ENCODE results near the gene PTPN11. TPM values are rescaled to one million over a fixed set of nuclear protein-coding genes. Genes with fewer than 3 reads are reported as not detected.
"Not testable (repeated sequence)": the region's sequence is repeated elsewhere in the genome, so short reads cannot be mapped to it uniquely, and the experiment has no call there.

PTPN11 gene
- total and polyA plus RNA-seq, 10 of the 15 experiments (the other 5 are each of a cell fraction or from before 2014, with no cell fraction given) = 14.6 to 85.2 (median 58.6) TPM

DNA sequence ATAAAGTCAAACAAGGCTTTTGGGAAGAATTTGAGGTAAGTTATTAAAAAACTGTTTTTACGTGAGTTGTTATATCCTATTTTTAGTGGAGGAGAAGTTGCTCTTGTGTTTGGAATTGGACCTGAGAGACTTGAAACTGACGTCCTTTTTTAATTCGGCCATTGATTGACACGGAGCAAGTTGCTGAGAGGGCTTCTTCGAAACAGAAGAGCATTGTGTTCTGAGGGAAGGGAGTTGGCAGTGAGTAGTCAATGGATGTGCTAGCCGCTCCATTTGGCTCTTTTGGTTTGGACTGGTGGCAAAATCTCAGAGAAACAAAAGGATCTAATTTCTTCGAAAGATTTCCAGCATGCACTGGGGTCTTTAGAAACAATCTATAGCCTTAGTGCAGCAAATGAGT, 37.3 kb downstream of the PTPN11 start:
- no peak overlapping the region for H3K4me3 ChIP-seq
- in situ Hi-C loops (cut with MboI) (no loop called here), intact Hi-C loops (cut with micrococcal nuclease; ENCODE audit: unreplicated experiment) (no loop called here)
- WGBS (ENCODE audit: insufficient coverage, insufficient replicate concordance, low lambda C conversion rate, missing lambda C conversion rate) = 98% methylated on average over 7 of the region's 7 CpGs
- H3K4me1 ChIP-seq (ENCODE audit: control insufficient read depth, insufficient read depth, low read length) = no peaks in the 10 kb centered on the region
- ATAC-seq = no peak
- H3K9me3 ChIP-seq (replicated peaks; ENCODE audit: control insufficient read depth, insufficient read depth, low read length) = no peaks in the 10 kb centered on the region
- ChIA-PET POLR2A (interaction anchor here (0.7 kb wide), 1 partner anchor 528 kb away, joined by 5 read pairs; no protein-coding TSS in a partner anchor), RAD21 (ENCODE audit: unreplicated experiment) (no interaction called here), CTCF (no interaction called here), SMC1A (ENCODE audit: uncharacterized antibody, unreplicated experiment) (no interaction called here)
- TF ChIP-seq, protein P1, sequence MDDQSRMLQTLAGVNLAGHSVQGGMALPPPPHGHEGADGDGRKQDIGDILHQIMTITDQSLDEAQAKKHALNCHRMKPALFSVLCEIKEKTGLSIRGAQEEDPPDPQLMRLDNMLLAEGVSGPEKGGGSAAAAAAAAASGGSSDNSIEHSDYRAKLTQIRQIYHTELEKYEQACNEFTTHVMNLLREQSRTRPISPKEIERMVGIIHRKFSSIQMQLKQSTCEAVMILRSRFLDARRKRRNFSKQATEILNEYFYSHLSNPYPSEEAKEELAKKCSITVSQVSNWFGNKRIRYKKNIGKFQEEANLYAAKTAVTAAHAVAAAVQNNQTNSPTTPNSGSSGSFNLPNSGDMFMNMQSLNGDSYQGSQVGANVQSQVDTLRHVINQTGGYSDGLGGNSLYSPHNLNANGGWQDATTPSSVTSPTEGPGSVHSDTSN (IDR thresholded peaks at IDR 0.05; ENCODE audit: insufficient replicate concordance, low read depth, low read length) = no peak
- TF ChIP-seq KAT2A (conservative IDR thresholded peaks at IDR 0.05; ENCODE audit: control insufficient read depth, low read depth, low read length) = no peak
- no peak for TF ChIP-seq ZZZ3 (IDR thresholded peaks at IDR 0.05; ENCODE audit: control insufficient read depth, insufficient read length, low read depth)
- TF ChIP-seq, protein P2, sequence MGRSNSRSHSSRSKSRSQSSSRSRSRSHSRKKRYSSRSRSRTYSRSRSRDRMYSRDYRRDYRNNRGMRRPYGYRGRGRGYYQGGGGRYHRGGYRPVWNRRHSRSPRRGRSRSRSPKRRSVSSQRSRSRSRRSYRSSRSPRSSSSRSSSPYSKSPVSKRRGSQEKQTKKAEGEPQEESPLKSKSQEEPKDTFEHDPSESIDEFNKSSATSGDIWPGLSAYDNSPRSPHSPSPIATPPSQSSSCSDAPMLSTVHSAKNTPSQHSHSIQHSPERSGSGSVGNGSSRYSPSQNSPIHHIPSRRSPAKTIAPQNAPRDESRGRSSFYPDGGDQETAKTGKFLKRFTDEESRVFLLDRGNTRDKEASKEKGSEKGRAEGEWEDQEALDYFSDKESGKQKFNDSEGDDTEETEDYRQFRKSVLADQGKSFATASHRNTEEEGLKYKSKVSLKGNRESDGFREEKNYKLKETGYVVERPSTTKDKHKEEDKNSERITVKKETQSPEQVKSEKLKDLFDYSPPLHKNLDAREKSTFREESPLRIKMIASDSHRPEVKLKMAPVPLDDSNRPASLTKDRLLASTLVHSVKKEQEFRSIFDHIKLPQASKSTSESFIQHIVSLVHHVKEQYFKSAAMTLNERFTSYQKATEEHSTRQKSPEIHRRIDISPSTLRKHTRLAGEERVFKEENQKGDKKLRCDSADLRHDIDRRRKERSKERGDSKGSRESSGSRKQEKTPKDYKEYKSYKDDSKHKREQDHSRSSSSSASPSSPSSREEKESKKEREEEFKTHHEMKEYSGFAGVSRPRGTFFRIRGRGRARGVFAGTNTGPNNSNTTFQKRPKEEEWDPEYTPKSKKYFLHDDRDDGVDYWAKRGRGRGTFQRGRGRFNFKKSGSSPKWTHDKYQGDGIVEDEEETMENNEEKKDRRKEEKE (IDR thresholded peaks at IDR 0.05) = no peak
- TF ChIP-seq EP300 (IDR thresholded peaks at IDR 0.05; ENCODE audit: borderline replicate concordance in 1 of 2, control insufficient read depth in 1 of 2, low read depth in 2 of 2, low read length in 2 of 2) = no peak
- no peak for TF ChIP-seq ZNF217 (IDR thresholded peaks at IDR 0.05)
- TF ChIP-seq BRCA1 (IDR thresholded peaks at IDR 0.05; ENCODE audit: low read depth, low read length) = no peak
- no peak for TF ChIP-seq SMAD1 (IDR thresholded peaks at IDR 0.05; ENCODE audit: low read depth, partially characterized antibody)
- no peak for TF ChIP-seq FOXM1 (IDR thresholded peaks at IDR 0.05; ENCODE audit: low read depth, low read length)
- no peak for TF ChIP-seq DPF2 (IDR thresholded peaks at IDR 0.05)
- TF ChIP-seq NFIC (IDR thresholded peaks at IDR 0.05; ENCODE audit: low read depth, low read length) = no peak
- no peak for TF ChIP-seq RAD51 (IDR thresholded peaks at IDR 0.05)
- no peak for TF ChIP-seq MEF2B (IDR thresholded peaks at IDR 0.05; ENCODE audit: partially characterized antibody, poor library complexity, severe bottlenecking)
- BruUV-seq (replicated peaks) = no TSS peak
- no peak overlapping the region for H3K9ac ChIP-seq (ENCODE audit: control insufficient read depth, insufficient read depth, low read length)
- no peaks in the 10 kb centered on the region for H4K20me1 ChIP-seq (ENCODE audit: control insufficient read depth, insufficient read depth)
- FAIRE-seq = no peak
- no peaks in the 10 kb centered on the region for H3K27me3 ChIP-seq (replicated peaks in 1 of 2; ENCODE audit: control insufficient read depth in 2 of 2, insufficient read depth in 2 of 2, low read length in 1 of 2)
- DNase-seq (ENCODE audit: low read depth, low spot score) = no peak
- H2AFZ ChIP-seq (ENCODE audit: control insufficient read depth, low read depth, low read length) = no peak overlapping the region
- H3K4me2 ChIP-seq (ENCODE audit: control insufficient read depth, insufficient read depth) = no peak overlapping the region
- peaks cover 2 to 24% of the 10 kb centered on the region in 2 experiments for H3K36me3 ChIP-seq (ENCODE audit: control insufficient read depth in 2 of 2, insufficient read depth in 2 of 2, low read length in 1 of 2)
- H3K27ac ChIP-seq (ENCODE audit: control insufficient read depth, insufficient read depth) = no peak overlapping the region
- H3K79me2 ChIP-seq (ENCODE audit: control insufficient read depth, insufficient read depth, low read length) = no peaks in the 10 kb centered on the region

DNA sequence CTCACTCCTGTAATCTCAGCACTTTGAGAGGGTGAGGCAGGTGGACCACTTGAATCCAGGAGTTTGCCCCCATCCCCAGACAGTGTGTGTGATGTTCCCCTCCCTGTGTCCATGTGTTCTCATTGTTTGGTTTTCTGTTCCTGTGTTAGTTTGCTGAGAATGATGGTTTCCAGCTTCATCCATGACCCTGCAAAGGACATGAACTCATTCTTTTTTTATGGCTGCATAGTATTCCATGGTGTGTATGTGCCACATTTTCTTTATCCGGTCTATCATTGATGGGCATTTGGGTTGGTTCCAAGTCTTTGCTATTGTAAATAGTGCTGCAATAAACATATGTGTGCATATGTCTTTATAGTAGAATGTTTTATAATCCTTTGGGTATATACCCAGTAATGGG, 38.4 kb downstream of the PTPN11 start:
- POLR2A ChIA-PET; H4K20me1 ChIP-seq (ENCODE audit: control insufficient read depth, insufficient read depth); BruUV-seq (replicated peaks); H2AFZ ChIP-seq (ENCODE audit: control insufficient read depth, low read depth, low read length); H3K79me2 ChIP-seq (ENCODE audit: control insufficient read depth, insufficient read depth, low read length); H3K4me2 ChIP-seq (ENCODE audit: control insufficient read depth, insufficient read depth); H3K9ac ChIP-seq (ENCODE audit: control insufficient read depth, insufficient read depth, low read length); H3K27ac ChIP-seq (ENCODE audit: control insufficient read depth, insufficient read depth); RAD21 ChIA-PET (ENCODE audit: unreplicated experiment); SMC1A ChIA-PET (ENCODE audit: uncharacterized antibody, unreplicated experiment); H3K4me1 ChIP-seq (ENCODE audit: control insufficient read depth, insufficient read depth, low read length); FAIRE-seq; H3K27me3 ChIP-seq (replicated peaks in 1 of 2; ENCODE audit: control insufficient read depth in 2 of 2, insufficient read depth in 2 of 2, low read length in 1 of 2); intact Hi-C loops (cut with micrococcal nuclease; ENCODE audit: unreplicated experiment); in situ Hi-C loops (cut with MboI); CTCF ChIA-PET; H3K9me3 ChIP-seq (replicated peaks; ENCODE audit: control insufficient read depth, insufficient read depth, low read length); DNase-seq (ENCODE audit: low read depth, low spot score); ATAC-seq; H3K4me3 ChIP-seq: not testable (repeated sequence)
- peaks cover 2 to 19% of the 10 kb centered on the region in 2 experiments for H3K36me3 ChIP-seq (ENCODE audit: control insufficient read depth in 2 of 2, insufficient read depth in 2 of 2, low read length in 1 of 2)
- WGBS (ENCODE audit: insufficient coverage, insufficient replicate concordance, low lambda C conversion rate, missing lambda C conversion rate) = 67% methylated on average over 1 of the region's 1 CpG

All from GM12878 (cell line).